Activated T-cell treated with anti-CD3 and anti-CD28 coated beads, Interleukin-2, amount 50 U/mL, for 48 hours (primary cell): Measurements from ENCODE around the gene SCN1B.

ENCODE experiments used
- DNase-seq, 2 experiments: peaks; one replicate each; pipeline ENCODE4 v3.0.0-alpha.2; 2020

SCN1B gene

DNA sequence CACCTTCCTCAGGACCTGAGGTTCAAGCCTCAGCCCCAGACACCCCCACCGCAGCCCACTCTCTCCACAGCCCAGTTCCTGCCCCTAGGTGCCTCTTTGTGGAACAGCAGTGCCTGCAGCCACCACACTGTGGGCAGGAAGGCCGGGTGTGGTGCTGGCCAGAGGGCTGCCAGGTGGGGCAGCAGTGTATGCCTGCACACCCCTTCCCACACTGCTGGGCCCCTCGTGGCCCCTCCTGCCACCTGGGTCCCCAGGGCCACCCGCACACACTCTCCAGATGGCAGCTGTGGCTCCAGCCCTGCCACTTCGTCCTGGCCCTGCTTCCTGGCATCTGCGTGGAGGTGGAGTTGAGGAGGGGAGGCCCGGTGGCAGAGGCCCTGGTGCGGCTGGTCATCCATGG lies 46.4 kb downstream of the SCN1B start:
- DNase-seq = no peak

DNA sequence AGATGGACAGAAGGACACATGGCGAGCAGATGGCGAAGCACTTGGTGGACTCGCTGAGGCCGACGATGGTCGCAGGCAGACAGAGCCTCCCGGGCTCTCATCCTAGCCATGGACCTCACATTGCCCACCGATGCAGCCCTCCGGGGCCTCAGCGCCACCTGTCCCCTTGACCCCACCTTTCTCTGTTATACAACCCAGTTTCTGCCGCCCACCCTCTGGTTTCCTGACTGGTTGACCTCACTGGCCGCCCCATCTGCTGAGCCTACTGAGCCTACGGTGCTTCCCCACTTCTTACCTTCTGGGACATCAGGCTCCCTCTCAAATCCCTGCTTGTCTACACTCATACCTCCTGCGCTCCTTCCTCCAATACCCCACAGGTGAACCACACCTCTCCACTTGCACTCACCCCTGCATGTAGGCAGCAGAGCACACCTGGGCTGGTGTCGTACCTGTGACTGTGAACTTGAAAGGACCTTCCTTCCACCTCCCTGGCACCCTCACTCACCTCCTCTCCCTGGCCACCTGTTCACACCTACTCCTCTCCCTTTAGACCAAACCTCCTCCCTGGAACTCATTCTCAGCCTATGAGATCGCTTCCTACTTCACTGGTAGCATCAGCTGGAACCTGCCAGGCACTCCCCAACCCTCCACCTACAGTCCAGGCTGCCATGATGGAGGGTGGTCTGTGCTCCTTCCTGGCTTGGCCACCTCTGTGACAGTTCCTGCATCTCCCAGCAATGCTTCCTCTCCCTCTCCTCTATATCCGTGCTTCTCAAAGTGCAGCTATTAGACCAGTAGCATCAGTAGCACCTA lies 47.3 kb downstream of the SCN1B start:
- DNase-seq = no peak

DNA sequence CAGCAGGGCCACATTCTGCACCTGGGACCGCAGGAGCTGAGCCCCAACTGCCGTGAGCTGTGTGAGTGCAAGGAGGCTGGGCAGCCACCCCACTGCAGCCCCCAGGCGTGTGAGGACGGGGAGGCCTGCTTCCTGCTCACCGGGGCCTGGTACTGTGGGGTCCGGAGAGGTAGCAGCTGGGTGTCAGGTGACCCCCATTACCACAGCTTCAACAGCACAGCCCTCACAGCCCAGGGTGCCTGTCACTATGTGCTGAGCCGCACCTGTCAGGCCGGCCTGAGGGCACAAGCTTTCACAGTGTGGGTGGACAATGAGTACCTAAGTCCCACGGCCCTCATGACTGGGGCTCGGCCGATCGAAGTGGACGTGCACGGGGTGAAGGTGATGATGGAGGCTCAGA lies 49.6 kb downstream of the SCN1B start:
- DNase-seq = no peak

DNA sequence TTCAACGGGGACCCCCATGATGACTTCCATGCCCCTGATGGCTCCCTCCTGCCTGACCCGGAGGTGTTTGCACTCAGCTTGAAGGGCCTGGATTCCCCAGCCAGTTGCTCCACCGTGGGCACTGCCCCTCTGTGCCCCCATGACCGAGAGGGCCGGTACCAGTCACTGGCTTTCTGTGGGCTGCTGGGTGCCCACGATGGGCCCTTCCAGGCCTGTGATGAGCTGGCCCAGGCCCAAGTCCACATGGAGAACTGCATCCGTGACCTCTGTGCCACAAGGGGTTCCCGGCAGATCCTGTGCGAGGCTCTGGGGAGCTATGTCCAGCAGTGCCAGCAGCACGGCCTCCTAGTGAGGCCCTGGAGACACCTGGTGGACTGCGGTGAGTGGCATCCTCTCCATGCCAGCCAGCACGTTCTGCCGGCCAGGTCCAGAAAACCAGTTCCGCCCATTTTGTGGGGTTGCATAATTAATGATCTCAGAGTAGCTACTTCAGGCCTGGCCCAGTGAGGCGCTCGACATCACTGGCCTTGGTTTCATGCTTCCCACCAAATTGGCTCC lies 50.4 kb downstream of the SCN1B start:
- DNase-seq = no peak

DNA sequence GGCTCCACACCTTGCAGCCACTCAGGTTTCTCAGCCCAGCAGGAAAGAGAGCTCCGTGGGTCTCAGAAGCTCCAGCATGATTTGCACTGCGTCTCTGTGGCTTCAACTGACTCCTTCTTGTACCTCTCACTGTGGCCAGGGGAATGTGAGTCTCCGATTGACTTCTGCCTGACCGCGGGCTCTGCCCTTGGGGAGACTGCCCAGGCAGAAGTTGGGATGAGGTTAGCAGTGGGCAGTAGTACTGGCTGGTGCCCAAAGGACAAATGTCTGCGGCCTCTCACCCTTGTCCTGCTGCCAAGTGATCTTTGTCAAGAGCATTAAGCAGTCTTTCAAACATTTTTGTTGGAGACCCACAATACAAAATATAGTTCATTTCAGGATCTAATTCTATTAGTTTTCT lies 50.9 kb downstream of the SCN1B start:
- DNase-seq = no peak

DNA sequence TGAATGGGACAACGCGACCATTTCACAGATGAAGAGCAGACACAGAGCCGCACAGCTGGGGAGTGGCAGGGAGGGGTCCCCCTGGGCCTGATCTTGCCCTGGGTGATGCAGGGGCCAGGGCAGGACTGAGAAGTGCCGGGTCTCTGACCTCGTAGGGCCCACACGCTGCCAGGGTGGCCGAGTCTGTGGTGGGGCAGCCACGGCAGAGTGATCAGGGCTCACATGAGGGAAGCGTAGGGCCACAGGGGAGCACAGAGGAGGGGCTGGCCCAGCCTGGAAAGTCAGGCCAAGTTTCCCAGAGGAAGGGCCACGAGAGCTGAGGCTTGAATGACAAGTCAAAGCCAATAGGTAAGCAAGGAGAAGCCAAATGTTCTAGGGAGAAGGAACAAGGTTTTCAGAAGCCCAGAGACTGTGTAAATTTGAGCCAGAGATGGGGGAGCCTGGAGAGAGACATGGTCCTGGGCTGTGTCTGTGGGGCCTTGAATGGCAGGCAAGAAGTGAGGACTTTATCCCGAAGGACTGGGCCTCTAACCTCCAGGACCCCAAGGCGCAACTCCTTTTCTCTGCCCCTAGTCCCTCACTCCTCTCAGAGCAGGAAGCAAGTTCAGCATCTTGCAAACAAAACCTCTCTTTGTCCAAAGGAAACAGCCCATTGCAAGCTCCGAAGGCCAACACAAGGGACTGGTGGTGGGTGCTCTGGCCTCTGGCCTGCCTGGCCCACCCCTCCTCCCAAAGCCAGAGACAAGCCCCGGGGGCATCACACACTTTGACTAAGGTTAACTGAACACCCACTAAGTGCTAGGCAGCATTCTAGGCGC lies 53.6 kb downstream of the SCN1B start:
- no peak for DNase-seq

DNA sequence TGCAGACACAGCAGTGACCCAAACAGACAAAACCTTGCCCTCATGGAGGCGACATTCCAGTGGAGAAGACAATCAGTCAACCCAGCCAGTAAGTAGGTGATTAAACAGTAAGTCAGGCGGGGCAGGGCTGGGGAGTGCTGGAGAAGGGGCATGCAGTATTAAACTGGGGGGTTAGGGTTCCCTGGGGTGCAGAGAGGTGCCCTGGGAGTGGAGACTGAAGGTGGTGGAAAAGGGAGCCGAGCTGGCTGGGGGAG lies 54.2 kb downstream of the SCN1B start:
- no peak for DNase-seq

DNA sequence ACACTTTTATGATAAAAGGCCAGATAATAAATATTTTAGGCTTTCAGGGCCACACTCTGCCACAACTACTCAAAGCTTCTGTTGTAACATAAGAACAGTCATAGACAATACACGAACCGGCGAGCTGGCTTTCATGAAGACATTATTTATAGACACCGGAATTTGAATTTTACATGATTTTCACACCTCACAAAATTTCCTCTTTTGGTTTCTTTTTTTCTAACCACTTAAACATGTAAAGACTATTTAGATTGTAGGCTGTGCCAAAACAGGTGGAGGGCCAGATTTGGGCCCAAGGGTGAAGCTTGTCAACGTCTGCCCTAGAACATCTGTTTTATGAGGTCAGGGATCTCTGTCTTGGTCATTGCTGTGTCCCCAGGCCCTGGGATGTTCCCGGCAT lies 55.7 kb downstream of the SCN1B start:
- DNase-seq = no peak

DNA sequence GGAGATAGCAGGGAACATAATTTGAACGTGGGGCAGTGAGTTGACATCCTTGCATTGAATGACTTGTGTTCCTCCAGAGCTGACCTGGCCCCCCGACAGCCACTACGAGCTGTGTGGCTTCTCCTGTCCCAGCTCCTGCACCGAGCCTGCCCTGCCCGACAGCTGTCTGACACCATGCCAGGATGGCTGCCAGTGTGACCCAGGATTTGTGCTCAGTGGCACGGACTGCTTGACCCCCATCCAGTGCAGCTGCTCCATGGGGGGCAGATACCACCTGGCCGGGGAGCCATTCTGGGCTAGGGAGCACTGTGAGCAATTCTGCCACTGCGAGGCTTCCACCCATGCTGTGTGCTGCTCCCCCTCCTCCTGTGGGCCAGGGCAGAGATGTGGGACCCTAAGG lies 56.2 kb downstream of the SCN1B start:
- no peak for DNase-seq

DNA sequence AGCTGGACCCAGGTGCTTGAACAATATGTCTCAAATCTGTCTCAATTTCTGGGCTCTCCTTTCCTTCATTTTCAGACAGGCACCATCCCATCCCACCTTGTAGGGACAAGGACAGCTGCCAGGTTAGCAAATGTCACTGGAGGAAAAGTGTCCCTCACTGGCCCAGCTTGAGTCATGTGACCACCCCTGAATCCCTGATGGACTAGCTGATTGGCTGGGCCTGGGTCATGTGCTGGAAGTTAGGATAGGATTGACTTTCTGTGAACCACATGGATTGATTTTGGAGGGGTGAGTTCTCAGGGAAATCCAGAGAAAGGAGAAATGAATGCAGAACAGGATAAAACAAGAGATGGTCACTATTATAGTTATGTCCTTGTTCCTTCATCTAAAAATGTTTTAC lies 57.1 kb downstream of the SCN1B start:
- no peak for DNase-seq

DNA sequence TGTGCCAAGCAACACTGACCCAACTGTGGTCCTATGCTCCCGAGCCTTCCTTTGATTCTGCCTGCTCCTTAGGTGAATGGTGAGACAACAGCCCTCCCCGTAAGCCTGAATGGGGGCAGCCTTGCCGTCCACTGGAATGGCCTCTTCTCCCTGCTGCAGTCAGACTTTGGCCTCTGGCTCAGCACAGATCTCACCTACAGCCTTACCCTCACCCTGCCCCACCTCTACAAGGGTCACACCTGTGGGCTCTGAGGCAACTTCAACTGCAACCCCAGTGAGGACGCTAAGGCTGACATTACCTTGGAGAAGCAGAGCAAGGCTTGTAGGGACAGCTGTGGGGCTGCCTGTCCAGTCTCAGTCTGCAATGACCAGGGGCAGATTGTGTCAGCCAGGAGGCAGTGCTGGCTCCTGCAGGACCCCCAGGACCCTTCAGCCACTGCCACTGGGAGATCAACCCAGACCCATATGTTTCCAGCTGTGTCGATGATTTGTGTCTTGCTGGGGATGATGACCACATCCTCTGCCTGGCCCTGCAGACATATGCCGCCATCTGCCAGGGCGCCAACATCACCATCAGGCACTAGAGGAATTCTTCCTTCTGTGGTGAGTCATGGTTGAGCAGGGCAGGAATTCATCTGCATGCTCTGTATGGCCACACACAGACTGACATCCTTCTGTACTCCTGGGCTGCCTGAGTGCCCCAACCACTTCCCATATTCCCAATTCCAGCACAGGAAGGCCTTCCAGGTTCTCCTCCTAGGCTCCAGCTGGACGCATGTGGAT lies 58.1 kb downstream of the SCN1B start:
- no peak for DNase-seq

DNA sequence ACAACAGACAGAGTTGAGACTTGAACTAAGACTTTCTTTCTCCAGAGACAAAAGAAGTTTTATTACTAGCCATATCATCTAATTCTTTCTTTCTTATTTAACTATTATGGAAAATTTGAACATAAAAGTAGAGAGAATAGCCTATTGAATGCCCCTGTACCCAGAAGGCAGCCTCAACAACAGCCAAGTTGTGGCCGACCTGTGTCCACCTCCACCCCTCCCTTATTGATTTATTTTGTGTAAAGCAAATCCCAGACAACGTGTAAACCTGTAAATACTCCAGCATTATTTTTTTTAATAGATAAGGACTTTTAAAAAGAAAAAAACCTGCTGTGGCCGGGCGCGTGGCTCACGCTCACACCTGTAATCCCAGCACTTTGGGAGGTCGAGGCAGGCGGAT lies 59.3 kb downstream of the SCN1B start:
- DNase-seq = no peak
